CD14-positive monocyte (primary cell): Measurements from ENCODE around the gene MSI2. TPM values are rescaled to one million over a fixed set of nuclear protein-coding genes. Genes with fewer than 3 reads are reported as not detected.
A peak's percentile ranks its signal among the peaks of the same experiment; 100 is the strongest.

Source experiments
- DNase-seq, 3 donors: peaks; one replicate each; pipeline ENCODE4 v3.0.0-alpha.2; 2011 to 2022
- H2AFZ ChIP-seq: 2 replicates; pipeline ENCODE4 v1.6.0; 2012; ENCODE audit warnings: mild to moderate bottlenecking, low read depth, low read length, inconsistent platforms; ENCODE audit not compliant: insufficient read depth, poor library complexity, severe bottlenecking
- H3K27ac ChIP-seq, 2 donors: 1 replicate in 1 of 2; 2 replicates in 1 of 2; pipeline ENCODE4 v1.5.1; 2012 to 2013; ENCODE audit warnings: low read length in 2 of 2, control low read depth in 1 of 2, inconsistent platforms in 1 of 2, low read depth in 1 of 2, mild to moderate bottlenecking in 1 of 2
- H3K27me3 ChIP-seq, 2 donors: one replicate each; pipeline versions ENCODE4 v1.6.0 to v1.6.1; 2011 to 2013; ENCODE audit warnings: low read length in 2 of 2; ENCODE audit not compliant: control insufficient read depth in 2 of 2, insufficient read depth in 2 of 2
- H3K36me3 ChIP-seq, 2 donors: replicated peaks in 1 of 2; 1 replicate in 1 of 2; 2 replicates in 1 of 2; pipeline versions ENCODE4 v1.5.1 to v1.6.1; 2012 to 2013; ENCODE audit warnings: low read length in 2 of 2, control low read depth in 1 of 2, inconsistent platforms in 1 of 2, mild to moderate bottlenecking in 1 of 2; ENCODE audit not compliant: insufficient read depth in 2 of 2, control insufficient read depth in 1 of 2
- H3K4me1 ChIP-seq, 2 donors: 1 replicate in 1 of 2; 2 replicates in 1 of 2; pipeline versions ENCODE4 v1.5.1 to v1.6.1; 2012 to 2013; ENCODE audit warnings: low read length in 2 of 2, control low read depth in 1 of 2, inconsistent platforms in 1 of 2, mild to moderate bottlenecking in 1 of 2, moderate library complexity in 1 of 2; ENCODE audit not compliant: insufficient read depth in 2 of 2, control insufficient read depth in 1 of 2
- H3K4me2 ChIP-seq: replicated peaks from 2 replicates; pipeline ENCODE3; 2012; ENCODE audit warnings: low read length, moderate library complexity, mild to moderate bottlenecking; ENCODE audit not compliant: poor library complexity, severe bottlenecking; ENCODE audit errors: extremely low read depth
- H3K4me3 ChIP-seq, 3 experiments: fragments of 200-600 bp in 1 of 3; sonication (generic) in 1 of 3; replicated peaks in 1 of 3; 1 replicate in 2 of 3; 2 replicates in 1 of 3; pipeline ENCODE4 v1.5.1; 2011 to 2013; ENCODE audit warnings: low read length in 3 of 3, mild to moderate bottlenecking in 3 of 3, control low read depth in 2 of 3, low read depth in 2 of 3, inconsistent platforms in 1 of 3, moderate library complexity in 1 of 3
- H3K79me2 ChIP-seq: 2 replicates; pipeline ENCODE4 v1.6.0; 2012; ENCODE audit warnings: mild to moderate bottlenecking, control low read depth, inconsistent platforms, low read length, moderate library complexity; ENCODE audit not compliant: insufficient read depth
- H3K9ac ChIP-seq: 2 replicates; pipeline ENCODE4 v1.6.0; 2017; ENCODE audit warnings: low read length, mild to moderate bottlenecking; ENCODE audit not compliant: insufficient read depth, poor library complexity, severe bottlenecking
- H3K9me3 ChIP-seq, 2 donors: replicated peaks in 1 of 2; 1 replicate in 1 of 2; 2 replicates in 1 of 2; pipeline versions ENCODE4 v1.5.1 to v1.6.1; 2012 to 2013; ENCODE audit warnings: low read length in 2 of 2, control low read depth in 1 of 2; ENCODE audit not compliant: control insufficient read depth in 1 of 2, insufficient read depth in 1 of 2
- H4K20me1 ChIP-seq: 2 replicates; pipeline ENCODE4 v1.6.0; 2012; ENCODE audit warnings: mild to moderate bottlenecking, low read length, control low read depth, moderate library complexity; ENCODE audit not compliant: insufficient read depth
- H3K27ac Mint-ChIP-seq, 7 donors: one replicate each; pipeline ENCODE4 v1.8.0; 2020; ENCODE audit warnings: mild to moderate bottlenecking in 7 of 7, mixed read lengths in 7 of 7, moderate library complexity in 6 of 7, inconsistent platforms in 2 of 7
- H3K27me3 Mint-ChIP-seq, 3 donors: one replicate each; pipeline ENCODE4 v1.8.0; 2021 to 2022; ENCODE audit warnings: low read depth in 3 of 3, mild to moderate bottlenecking in 3 of 3, mixed read lengths in 3 of 3, moderate library complexity in 3 of 3, inconsistent platforms in 1 of 3
- H3K36me3 Mint-ChIP-seq, 2 donors: one replicate each; pipeline ENCODE4 v1.8.0; 2020; ENCODE audit warnings: mixed read lengths in 2 of 2, inconsistent platforms in 1 of 2, mild to moderate bottlenecking in 1 of 2
- H3K4me1 Mint-ChIP-seq: one replicate; pipeline ENCODE4 v1.8.0; 2020; ENCODE audit warnings: mild to moderate bottlenecking, mixed read lengths
- H3K4me3 Mint-ChIP-seq, 2 donors: one replicate each; pipeline ENCODE4 v1.8.0; 2020; ENCODE audit warnings: mild to moderate bottlenecking in 2 of 2, mixed read lengths in 2 of 2, moderate library complexity in 1 of 2
- H3K9me3 Mint-ChIP-seq, 7 donors: one replicate each; pipeline ENCODE4 v1.8.0; 2020 to 2022; ENCODE audit warnings: mixed read lengths in 7 of 7, mild to moderate bottlenecking in 6 of 7, moderate library complexity in 6 of 7, inconsistent platforms in 2 of 7
- CTCF ChIP-seq: fragments of 200-600 bp; IDR thresholded peaks from one replicate; pipeline ENCODE4 v1.8.0; 2022; ENCODE audit warnings: antibody characterized with exemption, mild to moderate bottlenecking
- WGBS: methylation state at CpG from one replicate; pipeline ENCODE4 v1.1.5; 2013; ENCODE audit warnings: missing lambda C conversion rate; ENCODE audit not compliant: insufficient coverage; 5-methylcytosine and 5-hydroxymethylcytosine counted together
- intact Hi-C, 2 donors: fragments of 100-400 bp; cut with micrococcal nuclease; formaldehyde crosslinking; loops; one replicate each; pipeline versions ENCODE4 v1.15.0 to v1.15.1; 2023
- polyA plus RNA-seq, 3 donors: library from polyadenylated mRNA; depleted of rRNA in 1 of 3; unstranded in 2 of 3; stranded (reverse) in 1 of 3; fragments of 300-500 nt in 2 of 3; fragments of >200 nt in 1 of 3; fragmentation: Illumina TruSeq in 2 of 3; gene quantifications; 1 replicate in 2 of 3; 2 replicates in 1 of 3; pipeline ENCODE4 v1.2.3, GENCODE V29; 2012 to 2021

The MSI2 gene
- polyA plus RNA-seq, 3 donors = 0.20 to 6.6 (median 0.37) TPM

GRCh38 chr17:57524839-57525568 lies 268.7 kb downstream of the MSI2 start:
- no peaks in the 10 kb centered on the region for H3K79me2 ChIP-seq
- Mint-ChIP-seq H3K9me3 (no peaks in the 10 kb centered on the region), H3K27me3 (no peaks in the 10 kb centered on the region), H3K4me3 (no peak overlapping the region), H3K27ac (peak overlapping the region in 1 of 7 donors; percentile 9), H3K4me1 (peaks cover 10% of the 10 kb centered on the region), H3K36me3 (no peaks in the 10 kb centered on the region)
- H3K9ac ChIP-seq = no peak overlapping the region
- H3K4me1 ChIP-seq = no peaks in the 10 kb centered on the region
- no peaks in the 10 kb centered on the region for H3K9me3 ChIP-seq
- 100% methylated on average over 1 of the region's 4 CpGs for WGBS
- H3K4me2 ChIP-seq = no peak overlapping the region
- no peak overlapping the region for H3K4me3 ChIP-seq
- TF ChIP-seq CTCF = no peak
- no peak overlapping the region for H3K27ac ChIP-seq
- no peaks in the 10 kb centered on the region for H3K36me3 ChIP-seq
- no peak overlapping the region for H2AFZ ChIP-seq
- DNase-seq = no peak
- intact Hi-C loops = no loop called here
- no peaks in the 10 kb centered on the region for H4K20me1 ChIP-seq
- no peaks in the 10 kb centered on the region for H3K27me3 ChIP-seq

DNA sequence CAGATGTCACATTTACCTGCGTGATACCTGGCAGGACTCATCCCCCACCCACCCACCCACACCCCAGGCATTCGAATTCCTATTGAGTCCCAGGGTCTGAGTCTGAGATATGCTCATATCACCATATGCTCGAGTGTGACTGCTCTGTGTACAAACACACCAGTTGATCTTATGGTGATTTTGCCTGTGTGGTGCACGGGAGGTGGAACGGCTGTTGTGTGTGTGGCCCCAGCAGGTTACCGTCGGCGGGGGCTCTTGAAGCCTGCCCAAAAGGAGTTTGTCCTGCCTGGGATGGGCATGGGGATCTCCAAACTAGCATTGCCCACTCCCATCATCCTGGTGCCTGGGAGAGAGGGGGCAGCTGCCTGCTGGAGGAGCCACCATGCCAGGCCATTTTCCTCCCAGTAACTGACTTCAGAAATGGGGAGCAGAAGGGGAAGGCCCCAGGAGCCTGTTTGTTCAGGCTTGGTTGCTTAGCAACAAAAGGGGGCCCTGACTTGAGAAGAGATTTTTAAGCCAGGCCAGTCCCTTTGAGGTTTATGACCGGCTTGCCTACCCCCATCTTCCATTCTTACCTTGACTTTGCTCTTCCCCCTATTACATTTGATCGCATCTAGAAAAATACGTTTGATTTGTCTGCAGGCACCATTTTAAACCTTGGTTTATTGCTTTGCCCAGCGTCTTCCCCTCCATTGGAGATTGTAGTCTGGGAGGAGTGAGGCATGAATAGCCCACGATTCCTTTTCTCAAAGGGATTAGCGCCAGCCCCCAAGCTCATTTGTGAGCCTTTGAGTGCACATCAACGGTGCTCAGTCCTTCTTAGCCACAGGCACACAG lies 271.1 kb downstream of the MSI2 start:
- H3K4me1 Mint-ChIP-seq = peaks cover 7% of the 10 kb centered on the region
- H3K9me3 Mint-ChIP-seq = no peaks in the 10 kb centered on the region
- Histone ChIP-seq H3K4me3 (no peak overlapping the region), H4K20me1 (no peaks in the 10 kb centered on the region), H3K27ac (no peak overlapping the region), H3K27me3 (no peaks in the 10 kb centered on the region), H3K9ac (no peak overlapping the region), H2AFZ (no peak overlapping the region), H3K79me2 (no peaks in the 10 kb centered on the region), H3K36me3 (no peaks in the 10 kb centered on the region), H3K4me1 (no peaks in the 10 kb centered on the region), H3K4me2 (no peak overlapping the region), H3K9me3 (no peaks in the 10 kb centered on the region)
- TF ChIP-seq CTCF = no peak
- no peak for DNase-seq
- no peak overlapping the region for H3K4me3 Mint-ChIP-seq
- no peaks in the 10 kb centered on the region for H3K27me3 Mint-ChIP-seq
- H3K27ac Mint-ChIP-seq = no peak overlapping the region
- H3K36me3 Mint-ChIP-seq = peaks cover 4 to 5% of the 10 kb centered on the region in 2 donors
- intact Hi-C loops = no loop called here
- 63% methylated on average over 6 of the region's 15 CpGs for WGBS
